ENCODE data around the gene UBE2H.

GRCh38 chr7:129926618-129927017 lies 26.1 kb downstream of the UBE2H start:
- TF ChIP-seq CTCF (IDR thresholded peaks at IDR 0.05; ENCODE audit: insufficient read depth, low read depth, low read length) (no peak), EZH2 (IDR thresholded peaks at IDR 0.05; ENCODE audit: insufficient read depth, low read length) (no peak)
